Cardiac fibroblast (primary cell): ENCODE measurements around the gene NINL.

Source experiments
- DNase-seq, 2 donors: peaks; one replicate each; pipeline versions ENCODE4 v3.0.0 to v3.0.0-alpha.2; 2010; ENCODE audit warnings: low read depth in 2 of 2
- H3K4me3 ChIP-seq, 2 donors: replicated peaks in 1 of 2; 1 replicate in 1 of 2; 2 replicates in 1 of 2; pipeline ENCODE4 v1.5.1; 2011; ENCODE audit warnings: low read depth in 2 of 2, low read length in 2 of 2, mild to moderate bottlenecking in 2 of 2, moderate library complexity in 1 of 2
- TF ChIP-seq, protein P1 (sequence below): IDR thresholded peaks from one replicate; pipeline ENCODE4 v1.5.1; 2011; ENCODE audit warnings: low read depth, mild to moderate bottlenecking, low read length, inconsistent platforms

The NINL gene

DNA sequence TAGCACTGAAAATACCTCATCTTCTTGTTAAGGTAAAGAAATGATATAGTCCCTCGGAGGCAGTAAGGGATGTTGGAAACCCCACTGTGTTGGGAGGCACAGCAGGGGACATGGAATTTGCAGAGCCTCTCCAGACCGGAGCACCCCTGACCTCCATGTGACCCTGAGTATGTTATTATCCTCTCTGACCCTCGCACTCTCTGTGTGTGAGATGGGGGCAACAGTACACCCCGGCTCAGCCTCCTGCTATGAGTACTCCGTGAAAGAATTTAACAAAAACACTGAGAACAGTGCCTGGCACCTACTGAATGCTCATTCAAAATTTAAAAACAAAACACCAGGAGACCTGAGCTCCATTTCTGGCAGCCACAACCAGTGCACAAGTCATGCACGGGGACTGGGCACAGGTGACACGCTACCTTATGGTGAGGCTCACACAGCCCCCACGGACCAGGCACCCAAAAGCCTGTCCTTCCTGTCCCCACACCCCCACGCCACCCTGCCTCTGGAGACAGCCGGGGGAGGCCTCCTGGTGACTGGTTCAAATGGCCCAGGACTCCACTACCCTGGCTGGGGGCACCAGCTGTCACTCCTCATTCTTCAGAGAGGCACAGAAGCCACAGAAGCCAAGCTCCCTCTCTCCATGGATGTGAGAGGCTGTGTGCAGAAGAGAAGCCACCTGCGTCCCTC, 6.1 kb downstream of the NINL start:
- DNase-seq = no peak
- TF ChIP-seq, protein P1, sequence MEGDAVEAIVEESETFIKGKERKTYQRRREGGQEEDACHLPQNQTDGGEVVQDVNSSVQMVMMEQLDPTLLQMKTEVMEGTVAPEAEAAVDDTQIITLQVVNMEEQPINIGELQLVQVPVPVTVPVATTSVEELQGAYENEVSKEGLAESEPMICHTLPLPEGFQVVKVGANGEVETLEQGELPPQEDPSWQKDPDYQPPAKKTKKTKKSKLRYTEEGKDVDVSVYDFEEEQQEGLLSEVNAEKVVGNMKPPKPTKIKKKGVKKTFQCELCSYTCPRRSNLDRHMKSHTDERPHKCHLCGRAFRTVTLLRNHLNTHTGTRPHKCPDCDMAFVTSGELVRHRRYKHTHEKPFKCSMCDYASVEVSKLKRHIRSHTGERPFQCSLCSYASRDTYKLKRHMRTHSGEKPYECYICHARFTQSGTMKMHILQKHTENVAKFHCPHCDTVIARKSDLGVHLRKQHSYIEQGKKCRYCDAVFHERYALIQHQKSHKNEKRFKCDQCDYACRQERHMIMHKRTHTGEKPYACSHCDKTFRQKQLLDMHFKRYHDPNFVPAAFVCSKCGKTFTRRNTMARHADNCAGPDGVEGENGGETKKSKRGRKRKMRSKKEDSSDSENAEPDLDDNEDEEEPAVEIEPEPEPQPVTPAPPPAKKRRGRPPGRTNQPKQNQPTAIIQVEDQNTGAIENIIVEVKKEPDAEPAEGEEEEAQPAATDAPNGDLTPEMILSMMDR = no peak
- H3K4me3 ChIP-seq = no peak overlapping the region

DNA sequence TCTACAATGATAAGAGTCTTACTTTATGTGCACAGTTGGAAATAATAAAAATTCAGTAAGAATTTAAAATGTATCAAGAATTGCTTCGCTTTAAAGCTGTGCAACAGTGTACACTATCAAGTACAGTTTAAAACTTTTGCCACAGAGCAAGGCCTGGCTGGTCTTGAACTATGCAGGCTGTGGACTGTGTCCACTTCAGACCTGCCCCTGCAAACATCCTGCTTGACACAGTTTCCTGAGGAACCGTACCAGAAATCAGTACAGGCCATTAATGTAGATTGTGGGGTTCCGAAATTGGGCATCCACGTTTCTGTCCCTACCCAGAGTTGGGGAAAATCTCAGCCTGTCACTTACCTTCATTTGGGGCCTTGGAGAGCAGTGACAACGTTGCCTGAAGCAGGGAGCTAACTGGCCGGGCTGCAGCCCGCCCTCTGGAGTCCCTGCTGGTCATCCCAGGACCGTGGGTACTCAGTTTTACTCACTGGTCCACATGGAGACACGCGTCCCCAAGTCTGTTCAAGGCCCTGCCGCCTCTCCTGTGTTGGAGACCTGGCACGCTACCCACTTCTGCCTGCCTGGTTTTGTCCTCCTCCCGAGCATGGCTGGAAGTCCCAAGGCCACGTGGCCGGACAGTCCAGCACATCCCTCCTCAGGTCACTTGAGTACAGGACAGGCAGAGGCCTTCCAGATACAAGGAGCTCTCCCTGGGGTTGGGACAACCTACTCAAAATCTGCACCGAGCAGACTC, 8.4 kb downstream of the NINL start:
- TF ChIP-seq, protein P1 = no peak
- no peak for DNase-seq

DNA sequence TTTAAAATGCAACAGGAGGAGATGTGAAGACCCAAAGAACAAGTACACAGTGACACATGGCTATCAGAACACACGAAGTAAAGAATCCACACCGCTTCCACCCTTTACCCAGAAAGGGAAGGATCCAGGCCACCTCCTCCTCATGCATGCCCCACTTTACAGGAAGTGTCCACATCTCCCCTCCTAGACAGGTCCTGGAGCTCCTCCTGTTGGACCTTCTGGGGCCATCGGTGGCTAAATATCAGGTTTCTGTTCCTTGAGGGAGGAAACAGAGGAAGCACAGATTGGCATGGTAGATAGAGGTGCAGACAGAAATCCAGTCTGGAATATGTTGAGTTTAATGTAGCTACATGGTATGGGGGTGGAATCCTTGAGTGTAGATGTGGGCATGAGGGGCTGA, 10.9 kb downstream of the NINL start:
- peak; percentile 61 to 66 for DNase-seq
- H3K4me3 ChIP-seq = no peak overlapping the region
- TF ChIP-seq, protein P1 = peak; percentile 32

More for the DNA sequence above, 8.4 kb downstream of the NINL start:
- no peak overlapping the region for H3K4me3 ChIP-seq

DNA sequence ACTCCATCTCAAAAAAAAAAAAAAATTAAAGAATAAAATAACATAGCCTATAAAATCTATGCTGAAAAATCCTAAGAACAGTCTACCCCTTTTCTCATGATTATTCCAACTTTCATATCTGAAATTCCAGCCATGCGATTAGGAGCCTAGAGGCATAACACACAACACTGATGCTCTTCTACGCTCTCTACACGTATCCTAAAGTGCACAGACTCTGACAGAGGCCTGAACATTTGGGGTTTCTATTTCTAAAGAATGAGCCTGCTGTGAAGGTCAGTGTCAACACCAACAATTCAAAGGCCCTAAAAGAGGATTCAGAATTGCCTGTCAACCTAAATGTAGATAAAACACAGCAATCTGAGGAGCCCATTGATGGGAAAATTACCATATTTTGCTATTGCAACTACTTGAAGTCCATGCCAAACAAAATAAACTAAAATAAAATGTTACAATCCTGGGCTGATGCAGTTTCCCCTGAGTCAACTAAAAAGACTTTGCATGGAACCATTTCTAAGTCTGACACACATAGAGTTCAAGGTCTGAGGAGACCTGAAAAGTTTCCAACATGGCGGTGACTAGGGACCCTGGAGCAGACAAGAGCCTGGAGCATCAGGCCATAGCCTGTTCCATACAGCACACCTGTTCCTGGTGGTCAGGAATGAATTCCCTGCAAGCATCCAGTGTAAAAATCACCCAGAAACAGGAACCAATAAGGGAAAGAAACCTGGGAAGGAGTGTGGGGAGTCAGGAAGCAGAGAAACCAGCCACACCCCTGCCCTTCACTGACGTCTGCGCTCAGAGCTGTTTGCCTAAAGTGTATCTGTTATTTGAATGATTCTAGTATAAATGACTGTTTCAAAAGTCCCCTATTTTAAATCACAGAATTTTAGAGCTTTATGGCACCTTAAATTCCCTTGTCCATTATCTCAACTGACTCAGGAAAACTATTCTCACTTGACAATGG, 11.8 kb downstream of the NINL start:
- DNase-seq = peak in 1 of 2 donors; percentile 81
- no peak overlapping the region for H3K4me3 ChIP-seq
- TF ChIP-seq, protein P1 = no peak

DNA sequence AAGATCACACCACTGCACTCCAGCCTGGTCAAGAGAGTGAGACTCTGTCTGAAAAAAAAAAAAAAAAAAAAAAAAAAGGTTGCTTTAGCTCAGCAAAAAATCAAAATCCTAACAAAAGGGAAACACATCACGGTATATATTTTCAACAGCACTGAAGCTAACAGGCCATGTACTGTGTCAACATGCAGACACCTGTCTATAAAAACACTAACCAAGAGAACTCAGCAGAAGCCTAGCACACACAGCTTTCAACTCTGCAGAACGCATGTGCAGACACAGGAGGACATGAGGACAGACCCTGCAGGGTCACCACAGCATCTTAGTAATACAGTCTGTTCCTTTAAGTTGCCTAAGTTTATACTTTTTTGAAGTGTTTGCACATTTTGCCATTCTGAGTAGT, 13.5 kb downstream of the NINL start:
- TF ChIP-seq, protein P1 = no peak
- DNase-seq = no peak
- H3K4me3 ChIP-seq = no peak overlapping the region

DNA sequence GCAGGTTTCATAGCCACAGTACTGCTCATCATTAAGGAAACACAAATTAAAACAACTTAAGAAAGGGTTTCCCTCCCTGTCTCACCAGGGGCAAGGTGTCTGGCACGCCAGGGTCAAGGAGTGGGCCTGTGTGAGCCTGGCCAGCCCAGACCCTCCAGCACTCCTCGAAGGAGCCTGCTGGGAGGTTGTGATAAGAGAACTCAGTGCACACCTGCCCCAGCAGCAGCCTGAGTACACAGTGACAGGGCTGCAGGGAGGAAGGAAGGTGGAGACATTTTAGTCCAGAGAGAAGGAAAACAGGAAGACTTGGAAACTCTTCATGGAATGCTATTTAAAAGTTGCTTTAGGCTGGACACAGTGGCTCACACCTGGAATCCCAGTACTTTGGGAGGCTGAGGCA, 14.1 kb downstream of the NINL start:
- TF ChIP-seq, protein P1 = no peak
- H3K4me3 ChIP-seq = no peak overlapping the region
- no peak for DNase-seq
